OCI-LY7 (cell line): ENCODE measurements around the gene ERICH6. TPM values are rescaled to one million over a fixed set of nuclear protein-coding genes. Genes with fewer than 3 reads are reported as not detected.

ENCODE experiments used
- BruUV-seq: library from RNA; stranded (reverse); fragments of 400-500 nt; replicated peaks from 2 replicates; lab custom pipeline; 2021; lab: Mats Ljungman, UMichigan
- CTCF ChIA-PET: fragments of 300-600 bp; sonication (Branson Sonifier 250); formaldehyde crosslinking; loops from one replicate; lab custom pipeline; 2022; ENCODE audit warnings: antibody characterized with exemption; ENCODE audit not compliant: unreplicated experiment; lab: Charles Lee
- POLR2A ChIA-PET: fragments of 300-600 bp; sonication (Branson Sonifier 250); formaldehyde crosslinking; loops from one replicate; lab custom pipeline; 2022; ENCODE audit warnings: antibody characterized with exemption; lab: Charles Lee
- DNase-seq: peaks from one replicate; pipeline ENCODE4 v3.0.0-alpha.2; 2015; ENCODE audit warnings: low spot score
- H2AFZ ChIP-seq: fragments of 200-600 bp; sonication (generic), shearing (Covaris generic); 2 replicates; pipeline ENCODE4 v1.6.1; 2014; ENCODE audit warnings: mild to moderate bottlenecking, antibody characterized with exemption, low read length, moderate library complexity
- H3K27ac ChIP-seq: fragments of 200-600 bp; sonication (generic); 2 replicates; pipeline ENCODE4 v1.5.1; 2014; ENCODE audit warnings: mixed run types, low read depth, mild to moderate bottlenecking, moderate library complexity, low read length, inconsistent platforms; ENCODE audit not compliant: poor library complexity, severe bottlenecking
- H3K36me3 ChIP-seq: fragments of 200-600 bp; sonication (generic); 2 replicates; pipeline ENCODE4 v1.6.1; 2014; ENCODE audit warnings: mild to moderate bottlenecking, antibody characterized with exemption, low read length, moderate library complexity, mixed read lengths; ENCODE audit not compliant: insufficient read depth
- H3K4me1 ChIP-seq: fragments of 200-600 bp; sonication (generic); 2 replicates; pipeline ENCODE4 v1.5.1; 2014; ENCODE audit warnings: mild to moderate bottlenecking, low read length; ENCODE audit not compliant: insufficient read depth, poor library complexity, severe bottlenecking
- H3K4me2 ChIP-seq: fragments of 200-600 bp; sonication (generic); 2 replicates; pipeline ENCODE4 v1.6.1; 2014; ENCODE audit warnings: mild to moderate bottlenecking, low read length
- H3K4me3 ChIP-seq: fragments of 200-600 bp; sonication (generic); 2 replicates; pipeline ENCODE4 v1.5.1; 2014; ENCODE audit warnings: mild to moderate bottlenecking, low read depth, low read length; ENCODE audit not compliant: poor library complexity, severe bottlenecking
- H3K79me2 ChIP-seq: fragments of 200-600 bp; sonication (generic); 2 replicates; pipeline ENCODE4 v1.6.1; 2016; ENCODE audit warnings: low read depth, mild to moderate bottlenecking, low read length, moderate library complexity, mixed read lengths; ENCODE audit not compliant: insufficient read depth
- H3K9me2 ChIP-seq: fragments of 200-600 bp; sonication (generic); 2 replicates; pipeline ENCODE4 v1.6.1; 2016; ENCODE audit warnings: mild to moderate bottlenecking, low read length, mixed read lengths; ENCODE audit not compliant: insufficient read depth
- H3K9me3 ChIP-seq: fragments of 200-600 bp; sonication (generic); 2 replicates; pipeline ENCODE4 v1.6.1; 2014; ENCODE audit warnings: mild to moderate bottlenecking, mixed run types, low read length, mixed read lengths
- H4K20me1 ChIP-seq: fragments of 200-600 bp; sonication (generic); 2 replicates; pipeline ENCODE4 v1.6.1; 2014; ENCODE audit warnings: mild to moderate bottlenecking, antibody characterized with exemption, low read length, moderate library complexity, mixed read lengths; ENCODE audit not compliant: insufficient read depth
- CTCF ChIP-seq: fragments of 200-600 bp; sonication (generic); conservative IDR thresholded peaks from 2 replicates; pipeline ENCODE4 v1.5.1; 2014; ENCODE audit warnings: mild to moderate bottlenecking, antibody characterized with exemption, low read length, moderate library complexity, mixed read lengths
- EZH2phosphoT487 ChIP-seq: fragments of 200-600 bp; sonication (generic); IDR thresholded peaks from 2 replicates; pipeline ENCODE4 v1.6.1; 2018; ENCODE audit warnings: low read depth, borderline replicate concordance, mild to moderate bottlenecking, mixed run types, antibody characterized with exemption, low read length, moderate library complexity, mixed read lengths
- intact Hi-C: fragments of 100-400 bp; cut with micrococcal nuclease; formaldehyde crosslinking; loops from one replicate; pipeline ENCODE4 v1.10.0; 2022; ENCODE audit not compliant: unreplicated experiment
- total RNA-seq, 2 experiments: library from RNA; depleted of rRNA in 1 of 2; stranded (reverse); fragments of >200 nt in 1 of 2; shearing (Covaris generic) in 1 of 2; gene quantifications; 2 replicates each; pipeline ENCODE4 v1.2.3, GENCODE V29; 2014 to 2022

Gene ERICH6
- total RNA-seq, 2 experiments from 2014 or later, result 0.38 to 0.41 TPM

- ChIA-PET CTCF (interaction anchor here (1.2 kb wide), 1 partner anchor 9 kb away, joined by 3 read pairs; no protein-coding TSS in a partner anchor), POLR2A (interaction anchor here (0.6 to 1.6 kb wide), 6 partner anchors 9 to 329 kb away, joined by 3 to 6 read pairs (median 3); no protein-coding TSS in a partner anchor)
- no peak for TF ChIP-seq CTCF
- Histone ChIP-seq H3K27ac (no peak overlapping the region), H2AFZ (peak overlapping the region; percentile 83; the same call in 1 of the 2 replicates), H3K9me2 (no peaks in the 10 kb centered on the region), H3K4me3 (no peak overlapping the region), H3K9me3 (no peaks in the 10 kb centered on the region), H3K79me2 (no peaks in the 10 kb centered on the region), H3K4me1 (peaks cover 23% of the 10 kb centered on the region), H3K4me2 (peak overlapping the region; percentile 67), H3K36me3 (0 out of 2 replicates have a peak, but pooled peaks cover 7% of the 10 kb centered on the region), H4K20me1 (no peaks in the 10 kb centered on the region)
- intact Hi-C loops, result loop anchor here (2.0 kb wide), 1 partner anchor 25 kb away; the partner anchor contains the start of gene SIAH2
- BruUV-seq, result no TSS peak
- DNase-seq, result no peak
Observed at GRCh38 chr3:150737874-150738679, 34.4 kb upstream of the ERICH6 start.

- DNase-seq, result no peak
- no peaks in the 10 kb centered on the region for H3K9me3 ChIP-seq
- peaks cover 23% of the 10 kb centered on the region for H3K4me1 ChIP-seq
- H4K20me1 ChIP-seq, result no peaks in the 10 kb centered on the region
- TF ChIP-seq EZH2phosphoT487, result no peak
- TF ChIP-seq CTCF, result no peak
- 0 out of 2 replicates have a peak, but pooled peaks cover 5% of the 10 kb centered on the region for H3K36me3 ChIP-seq
- ChIA-PET POLR2A (interaction anchor here (0.6 to 1.6 kb wide), 4 partner anchors 8 to 328 kb away, joined by 3 to 6 read pairs (median 4); no protein-coding TSS in a partner anchor), CTCF (no interaction called here)
- H3K4me3 ChIP-seq, result no peak overlapping the region
- no peaks in the 10 kb centered on the region for H3K9me2 ChIP-seq
- no peaks in the 10 kb centered on the region for H3K79me2 ChIP-seq
- BruUV-seq, result no TSS peak
- intact Hi-C loops, result no loop called here
- H3K4me2 ChIP-seq, result no peak overlapping the region
- no peak overlapping the region for H3K27ac ChIP-seq
- no peak overlapping the region for H2AFZ ChIP-seq
Observed at GRCh38 chr3:150736903-150737832, 33.4 kb upstream of the ERICH6 start.
